SK-N-SH (cell line): Measurements from ENCODE around the gene HLF. TPM values are rescaled to one million over a fixed set of nuclear protein-coding genes. Genes with fewer than 3 reads are reported as not detected.

Experiments
- CTCF ChIA-PET: fragments of 300-600, 350-600 bp; formaldehyde crosslinking; extraction: SDS; loops from one replicate; lab custom pipeline; 2021; lab: Yijun Ruan, JAX
- POLR2A ChIA-PET: fragments of 350-600 bp; sonication (Branson Sonifier 250); formaldehyde crosslinking; extraction: SDS; loops from one replicate; lab custom pipeline; 2020; ENCODE audit warnings: antibody characterized with exemption, inconsistent platforms; lab: Yijun Ruan, JAX
- DNase-seq: peaks from one replicate; pipeline ENCODE4 v3.0.0; 2012
- H2AFZ ChIP-seq: fragments of 200-600 bp; sonication (generic); 2 replicates; pipeline ENCODE4 v1.8.1; 2016; ENCODE audit warnings: antibody characterized with exemption, mild to moderate bottlenecking, low read depth
- H3F3A ChIP-seq: fragments of 200-600 bp; sonication (generic); replicated peaks from 2 replicates; pipeline ENCODE3; 2016; ENCODE audit warnings: antibody characterized with exemption, mild to moderate bottlenecking; ENCODE audit not compliant: insufficient read depth
- H3K27ac ChIP-seq, 2 experiments: fragments of 200-500 bp in 1 of 2; fragments of 200-600 bp in 1 of 2; sonication (Bioruptor generic) in 1 of 2; sonication (generic), shearing (Covaris generic) in 1 of 2; 2 replicates each; pipeline versions ENCODE4 v1.5.1 to v1.6.1; 2014 to 2016; ENCODE audit warnings: low read depth in 2 of 2, inconsistent platforms in 1 of 2, low read length in 1 of 2, mild to moderate bottlenecking in 1 of 2, mixed read lengths in 1 of 2
- H3K27me3 ChIP-seq: fragments of 200-600 bp; sonication (generic), shearing (Covaris generic); 2 replicates; pipeline ENCODE4 v1.6.1; 2016; ENCODE audit warnings: mixed run types; ENCODE audit not compliant: insufficient read depth
- H3K36me3 ChIP-seq, 2 experiments: fragments of 200-500 bp in 1 of 2; fragments of 200-600 bp in 1 of 2; sonication (Bioruptor generic) in 1 of 2; sonication (generic) in 1 of 2; replicated peaks in 1 of 2; 2 replicates each; pipeline versions ENCODE3 to v1.5.1; 2014 to 2016; ENCODE audit warnings: low read length in 1 of 2, mild to moderate bottlenecking in 1 of 2; ENCODE audit not compliant: insufficient read depth in 2 of 2, control insufficient read depth in 1 of 2
- H3K4me1 ChIP-seq, 2 experiments: fragments of 200-500 bp in 1 of 2; fragments of 200-600 bp in 1 of 2; sonication (Bioruptor generic) in 1 of 2; sonication (generic), shearing (Covaris generic) in 1 of 2; 2 replicates each; pipeline versions ENCODE4 v1.5.1 to v1.6.1; 2014 to 2016; ENCODE audit warnings: low read depth in 1 of 2, low read length in 1 of 2, mixed run types in 1 of 2; ENCODE audit not compliant: insufficient read depth in 2 of 2, control insufficient read depth in 1 of 2
- H3K4me2 ChIP-seq: fragments of 200-600 bp; sonication (generic), shearing (Covaris generic); 2 replicates; pipeline ENCODE4 v1.6.1; 2017; ENCODE audit warnings: mixed run types
- H3K4me3 ChIP-seq, 2 experiments: fragments of 200-500 bp in 1 of 2; fragments of 200-600 bp in 1 of 2; sonication (Bioruptor generic) in 1 of 2; sonication (generic), shearing (Covaris generic) in 1 of 2; 2 replicates each; pipeline versions ENCODE4 v1.5.1 to v1.8.1; 2014 to 2016; ENCODE audit warnings: low read depth in 2 of 2, inconsistent platforms in 1 of 2, low read length in 1 of 2, mild to moderate bottlenecking in 1 of 2, mixed read lengths in 1 of 2, moderate library complexity in 1 of 2
- H3K79me2 ChIP-seq: fragments of 200-600 bp; sonication (generic); 2 replicates; pipeline ENCODE4 v1.8.1; 2017; ENCODE audit warnings: mild to moderate bottlenecking; ENCODE audit not compliant: insufficient read depth
- H3K9ac ChIP-seq: fragments of 200-600 bp; sonication (generic); 2 replicates; pipeline ENCODE4 v1.6.1; 2017; ENCODE audit warnings: mixed run types
- H3K9me2 ChIP-seq: fragments of 200-600 bp; sonication (generic); 2 replicates; pipeline ENCODE4 v1.6.1; 2017; ENCODE audit warnings: mixed run types
- H3K9me3 ChIP-seq: fragments of 200-600 bp; sonication (generic); 2 replicates; pipeline ENCODE4 v1.6.1; 2017; ENCODE audit warnings: mixed run types, mild to moderate bottlenecking, moderate library complexity
- H4K20me1 ChIP-seq: fragments of 200-600 bp; sonication (generic); 2 replicates; pipeline ENCODE4 v1.6.1; 2017; ENCODE audit warnings: mild to moderate bottlenecking, mixed run types; ENCODE audit not compliant: insufficient read depth
- CHD2 ChIP-seq: fragments of 150-350 bp; IDR thresholded peaks from 2 replicates; pipeline ENCODE4 v1.6.1; 2018; ENCODE audit warnings: low read length; ENCODE audit not compliant: partially characterized antibody
- ELF1 ChIP-seq: IDR thresholded peaks from 2 replicates; pipeline ENCODE4 v1.4.0; 2012
- EP300 ChIP-seq, 2 experiments: IDR thresholded peaks; 2 replicates each; pipeline versions ENCODE4 v1.4.0 to v1.6.1; 2012; ENCODE audit warnings: borderline replicate concordance in 1 of 2, low read depth in 1 of 2, low read length in 1 of 2
- FOXJ3 ChIP-seq: sonication (generic); formaldehyde crosslinking; IDR thresholded peaks from 2 replicates; pipeline ENCODE4 v1.5.1; 2020; ENCODE audit warnings: mild to moderate bottlenecking, missing genetic modification reagents
- FOXM1 ChIP-seq: IDR thresholded peaks from 2 replicates; pipeline ENCODE4 v1.4.0; 2012; ENCODE audit warnings: low read depth, mild to moderate bottlenecking
- IRF3 ChIP-seq: fragments of 150-350 bp; IDR thresholded peaks from 2 replicates; pipeline ENCODE4 v1.6.1; 2016; ENCODE audit warnings: mild to moderate bottlenecking, low read depth, low read length
- JUND ChIP-seq: IDR thresholded peaks from 2 replicates; pipeline ENCODE4 v1.4.0; 2012
- MAX ChIP-seq: IDR thresholded peaks from 2 replicates; pipeline ENCODE4 v1.4.0; 2012; ENCODE audit warnings: low read depth
- NFIC ChIP-seq: IDR thresholded peaks from 2 replicates; pipeline ENCODE4 v1.4.0; 2012; ENCODE audit warnings: borderline replicate concordance
- PBX3 ChIP-seq: IDR thresholded peaks from 2 replicates; pipeline ENCODE4; 2012
- POLR2AphosphoS5 ChIP-seq: IDR thresholded peaks from 2 replicates; pipeline ENCODE4 v1.6.1; 2012; ENCODE audit warnings: low read depth, low read length
- REST ChIP-seq: IDR thresholded peaks from 2 replicates; pipeline ENCODE4 v1.6.1; 2012; ENCODE audit warnings: mild to moderate bottlenecking, low read depth, low read length, moderate library complexity
- RXRA ChIP-seq: IDR thresholded peaks from 2 replicates; pipeline ENCODE4 v1.4.0; 2012; ENCODE audit warnings: low read depth, mild to moderate bottlenecking, borderline replicate concordance
- TCF12 ChIP-seq: IDR thresholded peaks from 2 replicates; pipeline ENCODE4 v1.4.0; 2012
- TEAD4 ChIP-seq: IDR thresholded peaks from 2 replicates; pipeline ENCODE4 v1.4.0; 2012; ENCODE audit warnings: mild to moderate bottlenecking, borderline replicate concordance; ENCODE audit not compliant: insufficient read depth
- USF1 ChIP-seq: IDR thresholded peaks from 2 replicates; pipeline ENCODE4 v1.4.0; 2012; ENCODE audit warnings: low read depth, borderline replicate concordance
- WGBS: methylation state at CpG from one replicate; pipeline ENCODE4 v1.1.6; 2017; ENCODE audit warnings: low lambda C conversion rate; 5-methylcytosine and 5-hydroxymethylcytosine counted together
- polyA plus RNA-seq, 3 experiments: library from polyadenylated mRNA; depleted of rRNA; stranded (reverse); fragments of >200 nt; gene quantifications; 2 replicates each; pipeline ENCODE4 v1.2.3, GENCODE V29; 2012
- TF ChIP-seq, protein P1 (sequence below): fragments of 150-350 bp; IDR thresholded peaks from 2 replicates; pipeline ENCODE4 v1.6.1; 2017; ENCODE audit warnings: antibody characterized with exemption, low read length, low read depth, borderline replicate concordance

HLF gene
- polyA plus RNA-seq, 1 of the 3 experiments (the other 2 are of a cell fraction): 0.03 TPM

DNA sequence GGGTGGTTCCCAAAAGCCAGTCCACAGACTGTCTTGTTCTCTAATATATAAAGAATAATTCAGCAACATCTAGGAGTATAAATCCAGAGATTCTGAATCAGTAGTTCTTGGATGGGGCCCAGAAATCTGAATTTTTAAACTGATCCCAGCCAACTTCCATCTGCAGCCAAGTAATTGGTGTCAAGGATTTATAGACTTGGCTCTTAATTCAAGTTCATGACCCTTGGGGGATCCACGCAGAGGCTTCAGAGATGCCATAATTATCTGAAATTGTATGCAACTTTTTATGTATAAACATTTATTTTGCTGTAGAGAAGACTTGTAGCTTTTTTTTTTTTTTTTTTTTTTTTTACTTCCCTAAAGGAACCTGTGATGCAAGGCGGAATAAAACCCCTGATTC, 60.6 kb downstream of the HLF start:
- Histone ChIP-seq H3K9me2 (no peaks in the 10 kb centered on the region), H3K4me2 (no peak overlapping the region), H3F3A (no peaks in the 10 kb centered on the region), H3K36me3 (no peaks in the 10 kb centered on the region), H3K9me3 (no peaks in the 10 kb centered on the region), H4K20me1 (no peaks in the 10 kb centered on the region), H3K27me3 (no peaks in the 10 kb centered on the region), H2AFZ (no peak overlapping the region), H3K4me1 (no peaks in the 10 kb centered on the region), H3K9ac (no peak overlapping the region), H3K4me3 (no peak overlapping the region), H3K79me2 (no peaks in the 10 kb centered on the region), H3K27ac (no peak overlapping the region)
- 40% methylated on average over 2 of the region's 2 CpGs for WGBS
- ChIA-PET POLR2A (no interaction called here), CTCF (interaction anchor here (1.0 to 3.0 kb wide), 5 partner anchors 9 to 188 kb away, joined by 3 to 11 read pairs (median 4); no protein-coding TSS in a partner anchor)
- DNase-seq: no peak
- no peak for TF ChIP-seq EP300 (IDR thresholded peaks at IDR 0.05; ENCODE audit: borderline replicate concordance in 1 of 2, low read depth in 1 of 2, low read length in 1 of 2)
- no peak for TF ChIP-seq TCF12
- TF ChIP-seq USF1: no peak
- TF ChIP-seq JUND: no peak
- TF ChIP-seq, protein P1, sequence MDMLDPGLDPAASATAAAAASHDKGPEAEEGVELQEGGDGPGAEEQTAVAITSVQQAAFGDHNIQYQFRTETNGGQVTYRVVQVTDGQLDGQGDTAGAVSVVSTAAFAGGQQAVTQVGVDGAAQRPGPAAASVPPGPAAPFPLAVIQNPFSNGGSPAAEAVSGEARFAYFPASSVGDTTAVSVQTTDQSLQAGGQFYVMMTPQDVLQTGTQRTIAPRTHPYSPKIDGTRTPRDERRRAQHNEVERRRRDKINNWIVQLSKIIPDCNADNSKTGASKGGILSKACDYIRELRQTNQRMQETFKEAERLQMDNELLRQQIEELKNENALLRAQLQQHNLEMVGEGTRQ: no peak
- TF ChIP-seq MAX: no peak

- H2AFZ ChIP-seq: no peak overlapping the region
- H3K27me3 ChIP-seq: no peaks in the 10 kb centered on the region
- H3K4me2 ChIP-seq: no peak overlapping the region
- no peak overlapping the region for H3K9ac ChIP-seq
- no peaks in the 10 kb centered on the region for H3F3A ChIP-seq
- no peaks in the 10 kb centered on the region for H3K79me2 ChIP-seq
- no peak overlapping the region for H3K27ac ChIP-seq
- no peak overlapping the region for H3K4me3 ChIP-seq
- ChIA-PET POLR2A (interaction anchor here (0.9 kb wide), 1 partner anchor 9 kb away, joined by 3 read pairs; no protein-coding TSS in a partner anchor), CTCF (interaction anchor here (0.7 to 3.0 kb wide), 6 partner anchors 9 to 187 kb away, joined by 3 to 11 read pairs (median 4); no protein-coding TSS in a partner anchor)
- 67% methylated on average over 7 of the region's 7 CpGs for WGBS
- no peak for TF ChIP-seq POLR2AphosphoS5
- no peak for TF ChIP-seq PBX3
- no peak for TF ChIP-seq EP300 (IDR thresholded peaks at IDR 0.05; ENCODE audit: borderline replicate concordance in 1 of 2, low read depth in 1 of 2, low read length in 1 of 2)
- TF ChIP-seq CHD2: no peak
- no peak for TF ChIP-seq IRF3
- TF ChIP-seq TEAD4: no peak
- TF ChIP-seq RXRA: no peak
- no peak for TF ChIP-seq REST
- no peak for TF ChIP-seq FOXJ3
- TF ChIP-seq NFIC: no peak
- no peak for TF ChIP-seq FOXM1
- TF ChIP-seq JUND: no peak
- TF ChIP-seq ELF1: no peak
- no peaks in the 10 kb centered on the region for H3K9me2 ChIP-seq
- no peaks in the 10 kb centered on the region for H3K36me3 ChIP-seq
- H3K4me1 ChIP-seq: no peaks in the 10 kb centered on the region
- no peaks in the 10 kb centered on the region for H3K9me3 ChIP-seq
- no peak for DNase-seq
- H4K20me1 ChIP-seq: no peaks in the 10 kb centered on the region
Measured at GRCh38 chr17:55326030-55326429, 61.3 kb downstream of the HLF start.
